Astrocyte of the spinal cord (primary cell): ENCODE measurements around the gene SLC26A1.

Source experiments
- DNase-seq: peaks from one replicate; pipeline ENCODE4 v3.0.0; 2011; ENCODE audit warnings: low read depth, low spot score
- H3K4me3 ChIP-seq: 2 replicates; pipeline ENCODE4 v1.5.1; 2011; ENCODE audit warnings: low read depth, mild to moderate bottlenecking, low read length, moderate library complexity
- CTCF ChIP-seq: IDR thresholded peaks from 2 replicates; pipeline ENCODE4 v1.5.1; 2012; ENCODE audit warnings: low read depth, mild to moderate bottlenecking, low read length, inconsistent platforms
- in situ Hi-C: cut with HindIII; loops from 2 replicates; pipeline ENCODE4 v1.10.0; 2017; ENCODE audit warnings: low sequenced_read_pairs

The SLC26A1 gene

GRCh38 chr4:1023075-1023640, 30.0 kb upstream of the SLC26A1 start:
- DNase-seq = no peak
- in situ Hi-C loops = no loop called here
- TF ChIP-seq CTCF = no peak
- H3K4me3 ChIP-seq = no peak overlapping the region

- DNase-seq = no peak
- no peak overlapping the region for H3K4me3 ChIP-seq
- in situ Hi-C loops = no loop called here
- TF ChIP-seq CTCF = no peak
These were observed 29.5 kb upstream of the SLC26A1 start for GRCh38 chr4:1022739-1023066.

- no peak overlapping the region for H3K4me3 ChIP-seq
- DNase-seq = no peak
- in situ Hi-C loops = no loop called here
- no peak for TF ChIP-seq CTCF
These were observed 29.0 kb upstream of the SLC26A1 start for GRCh38 chr4:1022051-1022738.

GRCh38 chr4:1021386-1022050, 28.3 kb upstream of the SLC26A1 start:
- in situ Hi-C loops = no loop called here
- no peak for TF ChIP-seq CTCF
- no peak for DNase-seq
- H3K4me3 ChIP-seq = no peak overlapping the region

- DNase-seq = no peak
- TF ChIP-seq CTCF = no peak
- in situ Hi-C loops = no loop called here
These were observed 26.7 kb upstream of the SLC26A1 start for GRCh38 chr4:1019729-1020470.

GRCh38 chr4:1019320-1019719, 26.1 kb upstream of the SLC26A1 start:
- no peak for DNase-seq
- no peak overlapping the region for H3K4me3 ChIP-seq
- in situ Hi-C loops = no loop called here
- TF ChIP-seq CTCF = no peak

More at GRCh38 chr4:1019729-1020470, 26.7 kb upstream of the SLC26A1 start:
- no peak overlapping the region for H3K4me3 ChIP-seq
